Heart left ventricle (tissue), 16 donors: Measurements from ENCODE around the gene RNF133. TPM values are rescaled to one million over a fixed set of nuclear protein-coding genes. Genes with fewer than 3 reads are reported as not detected.
A peak's percentile ranks its signal among the peaks of the same experiment; 100 is the strongest.

Source experiments
- ATAC-seq, 4 donors: fragments of 200-7000 bp; cut with Tn5 transposase; one replicate each; pipeline ENCODE4 v1.9.1; 2020 to 2022; ENCODE audit warnings: moderate library complexity in 4 of 4, mild to moderate bottlenecking in 3 of 4, moderate number of reproducible peaks in 1 of 4
- DNase-seq, 5 donors: peaks; one replicate each; pipeline ENCODE4 v3.0.0-alpha.2; 2020
- H3K27ac ChIP-seq, 12 donors: fragments of 200-600 bp; sonication (generic) in 4 of 12; one replicate each; pipeline versions ENCODE4 v1.5.0 to v1.8.0; 2016 to 2022; ENCODE audit warnings: mild to moderate bottlenecking in 2 of 12
- H3K27me3 ChIP-seq, 9 donors: fragments of 200-600 bp; sonication (generic) in 2 of 9; one replicate each; pipeline versions ENCODE4 v1.5.1 to v1.8.0; 2016 to 2022; ENCODE audit warnings: mild to moderate bottlenecking in 3 of 9
- H3K36me3 ChIP-seq, 9 donors: fragments of 200-600 bp; sonication (generic) in 2 of 9; one replicate each; pipeline versions ENCODE4 v1.5.0 to v1.8.0; 2018 to 2022; ENCODE audit warnings: mild to moderate bottlenecking in 2 of 9
- H3K4me1 ChIP-seq, 12 donors: fragments of 200-600 bp; sonication (generic) in 4 of 12; one replicate each; pipeline versions ENCODE4 v1.5.0 to v1.8.0; 2016 to 2022; ENCODE audit warnings: mild to moderate bottlenecking in 3 of 12
- H3K4me3 ChIP-seq, 12 donors: fragments of 200-600 bp; sonication (generic) in 4 of 12; one replicate each; pipeline versions ENCODE4 v1.5.0 to v1.8.0; 2017 to 2022; ENCODE audit warnings: mild to moderate bottlenecking in 9 of 12, moderate library complexity in 4 of 12
- H3K9me3 ChIP-seq, 12 donors: fragments of 200-600 bp; sonication (generic) in 4 of 12; one replicate each; pipeline versions ENCODE4 v1.5.0 to v1.8.0; 2016 to 2022; ENCODE audit warnings: mild to moderate bottlenecking in 1 of 12
- CTCF ChIP-seq, 12 donors: fragments of 200-600 bp; sonication (generic) in 4 of 12; IDR thresholded peaks; one replicate each; pipeline versions ENCODE4 v1.5.0 to v1.8.0; 2018 to 2022; ENCODE audit warnings: antibody characterized with exemption in 12 of 12, mild to moderate bottlenecking in 5 of 12
- POLR2A ChIP-seq, 2 donors: fragments of 450-650 bp; IDR thresholded peaks; one replicate each; pipeline ENCODE4 v1.6.1; 2017; ENCODE audit warnings: antibody characterized with exemption in 2 of 2, mild to moderate bottlenecking in 2 of 2, moderate library complexity in 2 of 2
- WGBS, 4 donors: extraction: QIAGEN DNeasy Blood & Tissue Kit in 2 of 4; methylation state at CpG; one replicate each; pipeline versions ENCODE4 v1.1.5 to v1.1.7; 2013 to 2018; 5-methylcytosine and 5-hydroxymethylcytosine counted together
- intact Hi-C, 10 donors: fragments of 100-400 bp; cut with DNase I; formaldehyde crosslinking; loops; one replicate each; pipeline versions ENCODE4 v1.11.1 to v1.14.2; 2022
- polyA plus RNA-seq, 2 donors: library from polyadenylated mRNA; stranded (reverse); fragments of 200-250 nt; gene quantifications; one replicate each; pipeline ENCODE4 v1.2.3, GENCODE V29; 2013
- total RNA-seq, 9 donors: library from RNA; depleted of rRNA in 2 of 9; stranded (reverse); fragments of >200 nt in 2 of 9; fragmentation: NEBNext Ultra II Directional in 3 of 9; extraction: Animal tissue kit (Norgen Biotek cat#: 25700) in 3 of 9; gene quantifications; one replicate each; pipeline versions ENCODE4 v1.1.0 to v1.2.4, GENCODE V29; 2016 to 2023
- donor health status: ischemic (EF 13 %, LVEDD 7.1; RV severe dilation, severe dysfunction).
- donor health status: healthy with polysubstance abuse.
- donor health status: DM: no; HTN: yes; CAD: no.
- donor health status: DM: no; HTN: no; CAD: no.
- donor health status: ischemic (EF 25% LVEDD 6.9; RV normal size, moderate dysfunction).
- donor health status: ischemic (EF 25% LVEDD 5.7; RV mildly dilated, moderate dysfunction).
- donor health status: healthy.
- donor health status: DM: yes; HTN: yes; CAD: no.
- donor health status: ischemic (EF 35%, LVEDD 5.7; RV mildly dilated, moderate dysfunction).
- donor health status: nonischemic (EF 11% LVEDD 7.7; RV severe dilation, severe dysfunction).
- donor health status: DM: yes; HTN: yes; CAD: no.
- donor health status: PGD.
- donor health status: ischemic (EF 29% LVEDD 5.4; RV normal size, mild dysfunction).
- donor health status: nonischemic (EF 23%, LVEDD 6.1; RV moderate dilation, normal function).

Gene RNF133
- total and polyA plus RNA-seq, 11 donors: 0.06 to 0.69 (median 0.29) TPM; not detected in 4

- TF ChIP-seq POLR2A (IDR thresholded peaks at IDR 0.05) (no peak), CTCF (IDR thresholded peaks at IDR 0.05) (no peak)
- intact Hi-C loops: no loop called here
- Histone ChIP-seq H3K36me3 (no peaks in the 10 kb centered on the region), H3K9me3 (peaks cover 0 to 15% (median 0%) of the 10 kb centered on the region in 12 donors), H3K4me3 (no peak overlapping the region), H3K4me1 (no peaks in the 10 kb centered on the region), H3K27me3 (no peaks in the 10 kb centered on the region), H3K27ac (peak overlapping the region in 2 of 12 donors; percentile 4 to 57)
- 40 to 57% (median 41%) methylated on average over 2 of the region's 2 CpGs for WGBS, 4 donors
- DNase-seq (no peak), ATAC-seq (peak in 1 of 4 donors; percentile 46)
These were observed 28.0 kb upstream of the RNF133 start for GRCh38 chr7:122726881-122727280.

- Histone ChIP-seq H3K9me3 (peaks cover 0 to 15% (median 0%) of the 10 kb centered on the region in 12 donors), H3K36me3 (no peaks in the 10 kb centered on the region), H3K27me3 (no peaks in the 10 kb centered on the region), H3K27ac (no peak overlapping the region), H3K4me1 (no peaks in the 10 kb centered on the region), H3K4me3 (no peak overlapping the region)
- no peak for ATAC-seq
- 85 to 91% (median 87%) methylated on average over 4 of the region's 4 CpGs for WGBS, 4 donors
- intact Hi-C loops: no loop called here
- TF ChIP-seq POLR2A (IDR thresholded peaks at IDR 0.05) (no peak), CTCF (IDR thresholded peaks at IDR 0.05) (no peak)
- no peak for DNase-seq
These were observed 25.4 kb upstream of the RNF133 start for GRCh38 chr7:122724366-122724765.

GRCh38 chr7:122719010-122719578, 20.2 kb upstream of the RNF133 start:
- Histone ChIP-seq H3K4me1 (no peaks in the 10 kb centered on the region), H3K27ac (no peak overlapping the region), H3K27me3 (no peaks in the 10 kb centered on the region), H3K9me3 (peaks cover 0 to 8% (median 0%) of the 10 kb centered on the region in 12 donors), H3K4me3 (no peak overlapping the region), H3K36me3 (no peaks in the 10 kb centered on the region)
- no peak for ATAC-seq
- intact Hi-C loops: no loop called here
- TF ChIP-seq POLR2A (IDR thresholded peaks at IDR 0.05): no peak
- TF ChIP-seq CTCF (IDR thresholded peaks at IDR 0.05): no peak
- DNase-seq: no peak
- 63 to 72% (median 70%) methylated on average over 4 of the region's 4 CpGs for WGBS, 4 donors

GRCh38 chr7:122717356-122718089, 18.6 kb upstream of the RNF133 start:
- H3K27me3 ChIP-seq: no peaks in the 10 kb centered on the region
- H3K9me3 ChIP-seq: no peaks in the 10 kb centered on the region
- H3K4me1 ChIP-seq: no peaks in the 10 kb centered on the region
- no peaks in the 10 kb centered on the region for H3K36me3 ChIP-seq
- no peak overlapping the region for H3K27ac ChIP-seq
- no peak for TF ChIP-seq POLR2A (IDR thresholded peaks at IDR 0.05)
- TF ChIP-seq CTCF (IDR thresholded peaks at IDR 0.05): no peak
- WGBS, 4 donors: 92 to 96% (median 94%) methylated on average over 6 of the region's 6 CpGs
- no peak for DNase-seq
- H3K4me3 ChIP-seq: no peak overlapping the region
- intact Hi-C loops: no loop called here
- no peak for ATAC-seq
